HG03045 (cell line): ENCODE results near the gene CTDNEP1.
"Not testable (repeated sequence)": the region's sequence is repeated elsewhere in the genome, so short reads cannot be mapped to it uniquely, and the experiment has no call there.

Experiments used
- ATAC-seq: cut with Tn5 transposase; IDR thresholded peaks from one replicate; pipeline ENCODE4 v1.9.1; 2021; ENCODE audit warnings: mild to moderate bottlenecking, moderate library complexity; ENCODE audit not compliant: unreplicated experiment

The CTDNEP1 gene

GRCh38 chr17:7249214-7249613 is 2.3 kb downstream of the CTDNEP1 start:
- no peak for ATAC-seq

GRCh38 chr17:7248796-7249195 is 2.7 kb downstream of the CTDNEP1 start:
- no peak for ATAC-seq

DNA sequence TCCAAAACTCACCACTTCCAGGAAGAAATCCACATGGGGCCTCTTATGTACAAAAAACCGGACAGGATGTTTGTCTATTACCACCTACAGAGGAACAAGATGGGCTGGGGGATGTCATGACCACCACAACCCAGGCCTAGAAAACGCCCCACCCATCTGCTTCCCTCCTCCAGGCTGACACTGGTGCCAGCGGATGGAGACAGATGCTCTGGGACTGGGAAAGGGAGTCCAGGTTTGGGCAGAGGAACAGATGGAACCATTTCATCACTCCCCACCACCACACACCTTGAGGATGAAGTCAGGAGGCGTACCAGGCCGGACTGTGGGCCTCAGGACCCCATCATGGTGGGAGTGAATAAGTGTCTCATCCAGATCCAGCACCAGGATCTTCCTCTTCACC is 4.8 kb downstream of the CTDNEP1 start:
- no peak for ATAC-seq

DNA sequence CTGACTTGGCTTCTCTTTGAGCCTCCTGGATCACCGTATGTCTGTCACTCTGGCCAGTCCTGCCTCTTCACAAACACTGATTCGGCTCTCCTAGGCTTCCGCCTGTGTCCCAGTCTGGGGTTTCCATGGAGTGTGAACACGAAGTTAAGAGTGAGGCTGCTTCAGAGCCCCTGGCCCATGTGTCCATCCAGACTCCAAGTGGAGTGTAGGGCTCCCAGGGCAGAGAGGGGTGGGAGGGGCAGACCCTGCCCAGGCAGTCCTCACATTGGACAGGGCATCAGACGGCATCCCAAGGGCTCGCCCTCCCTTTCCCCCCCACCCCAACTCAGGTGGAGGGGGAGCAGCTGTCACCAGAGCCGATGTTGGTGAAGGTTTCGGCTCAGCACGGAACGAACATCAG is 7.7 kb downstream of the CTDNEP1 start:
- ATAC-seq, result not testable (repeated sequence)

GRCh38 chr17:7243453-7243729 is 8.1 kb downstream of the CTDNEP1 start:
- no peak for ATAC-seq

DNA sequence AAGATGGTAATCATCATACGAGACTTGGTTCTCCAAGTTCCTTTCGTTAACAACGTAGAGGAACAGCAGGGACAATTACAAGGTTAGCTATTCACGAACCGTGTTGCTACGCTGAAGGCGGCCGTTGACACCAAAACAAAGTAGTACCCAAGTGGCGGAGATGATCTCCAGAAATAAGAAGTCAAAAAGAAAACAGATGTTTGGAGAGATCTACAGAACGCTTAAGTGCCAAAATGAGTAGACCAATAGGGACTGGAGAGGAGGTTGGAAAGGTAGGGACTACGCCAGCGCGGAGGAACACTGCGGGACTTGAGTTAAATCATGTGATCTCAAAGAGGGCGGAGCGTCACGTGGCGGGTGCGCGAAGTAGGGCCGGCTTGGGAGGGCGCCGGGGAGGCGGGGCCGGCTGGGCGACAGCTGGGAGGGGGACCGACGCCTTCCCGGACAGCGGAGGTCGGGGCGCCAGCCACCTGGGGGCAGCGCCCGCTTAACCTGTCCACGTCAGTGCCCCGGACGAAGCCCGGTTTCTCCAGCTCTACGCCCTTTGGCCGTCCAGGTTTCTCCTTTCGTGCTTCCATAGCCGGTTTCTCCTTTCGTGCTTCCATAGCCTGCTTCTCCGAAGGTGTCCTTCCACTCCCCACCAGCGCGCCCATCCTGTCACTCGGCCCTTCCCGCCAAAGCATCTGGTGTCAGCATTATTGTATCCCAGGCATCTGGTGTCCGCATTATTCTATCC is 8.6 kb downstream of the CTDNEP1 start:
- ATAC-seq, result peak; percentile 47

DNA sequence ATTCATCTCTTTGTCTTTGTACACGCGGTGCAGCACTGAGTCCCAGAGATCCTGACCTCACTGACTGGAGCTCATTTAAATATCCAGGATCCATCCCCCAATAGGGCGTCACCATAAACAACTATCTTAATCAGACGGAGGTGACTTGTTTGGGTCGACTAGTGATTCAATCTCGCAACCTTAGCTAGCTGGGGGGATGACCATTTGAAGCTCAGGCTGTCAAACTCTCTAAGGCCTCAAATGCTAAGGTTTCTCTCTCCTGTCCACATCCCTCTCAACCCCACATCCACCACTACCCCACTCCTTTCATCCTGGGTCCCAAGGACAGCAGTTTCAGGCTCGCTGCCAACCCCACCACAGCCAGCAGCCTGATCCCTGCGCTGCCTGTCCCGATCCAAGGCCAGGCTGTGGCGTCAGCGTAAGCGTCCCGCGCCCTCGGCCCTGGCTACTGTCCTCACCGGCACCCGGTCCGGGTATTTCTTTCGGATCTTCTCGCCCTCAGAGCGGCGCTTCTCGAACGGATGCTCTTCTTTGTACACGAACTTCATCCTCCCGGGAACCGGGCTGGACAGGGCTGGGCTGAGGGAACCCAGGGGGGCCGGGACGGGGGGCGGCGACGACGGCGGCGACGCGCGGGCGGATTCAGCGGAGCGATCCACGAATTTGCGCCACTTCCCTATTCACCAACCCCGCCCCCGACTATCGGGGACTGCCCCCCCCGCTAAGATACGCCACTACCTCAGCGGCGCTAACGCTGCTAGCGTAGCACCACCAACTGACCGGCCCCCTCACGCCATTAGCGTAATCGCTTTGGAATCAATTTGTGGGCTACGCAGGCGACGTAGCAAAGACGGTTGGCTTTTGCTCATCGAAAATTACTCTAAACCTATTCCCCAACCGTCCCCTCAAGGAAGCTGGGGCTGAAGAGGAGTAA is 9.5 kb downstream of the CTDNEP1 start, which contains the start of gene GABARAP:
TSS of gene GABARAP (minus strand) at position 667 of the 934 bp plus-strand sequence. CDS start at position 548, 119 bp downstream.
- ATAC-seq, result peak; percentile 34

DNA sequence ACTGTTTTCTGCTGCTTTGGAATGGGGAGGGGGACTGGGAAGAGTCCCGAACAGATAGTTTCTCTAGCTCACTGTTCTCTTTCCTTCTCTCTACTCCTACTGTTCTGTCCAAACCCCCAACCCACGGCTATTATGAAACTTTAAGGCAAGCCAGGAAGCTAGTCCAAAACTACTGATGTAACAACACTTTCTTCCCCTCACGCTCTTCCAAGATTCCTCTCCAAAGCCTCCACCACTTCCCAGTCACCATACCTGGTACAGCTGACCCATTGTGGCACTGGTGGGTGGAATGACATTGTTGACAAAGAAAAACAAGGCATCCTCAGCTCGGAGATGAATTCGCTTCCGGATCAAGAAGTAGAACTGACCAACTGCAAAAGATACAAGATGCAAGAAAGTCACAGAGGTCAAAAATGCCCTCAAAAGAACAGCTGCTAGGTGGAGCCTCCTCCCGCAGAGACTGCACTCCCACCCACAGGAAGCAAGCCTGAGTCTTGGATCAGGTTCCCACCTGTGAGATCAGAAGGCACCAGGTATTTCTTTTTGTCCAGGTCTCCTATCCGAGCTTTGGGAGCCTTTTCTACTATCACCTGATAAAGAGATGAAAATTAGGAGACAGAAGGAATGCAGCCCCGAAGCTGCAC is 10.3 kb downstream of the CTDNEP1 start:
- no peak for ATAC-seq

DNA sequence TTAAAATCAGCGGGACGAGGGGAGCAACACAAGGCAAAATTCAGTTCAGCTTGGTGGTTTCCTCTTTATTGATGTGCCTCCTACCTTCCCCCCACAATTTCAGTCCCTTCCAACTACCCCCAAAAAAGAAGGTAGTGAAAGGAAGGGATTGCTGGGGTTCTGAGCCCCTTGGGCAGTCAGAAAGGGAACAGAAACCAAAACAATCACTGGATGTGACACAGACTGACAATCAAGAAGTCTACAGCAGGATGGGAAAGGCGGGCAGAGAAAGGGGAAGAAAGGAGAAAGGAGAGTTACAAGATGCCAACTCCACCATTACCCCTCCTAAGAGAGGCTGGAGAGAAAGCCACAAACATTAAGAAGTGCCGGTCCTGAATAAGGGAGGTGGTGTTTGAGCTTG is 11.2 kb downstream of the CTDNEP1 start:
- no peak for ATAC-seq

- peak; percentile 48 for ATAC-seq
These were observed 12.2 kb downstream of the CTDNEP1 start, which contains the start of gene PHF23 for GRCh38 chr17:7239091-7240027. PHF23 (minus strand) TSS chr17:7239457; CDS start chr17:7239279, 178 bp downstream.

- ATAC-seq, result no peak
These were observed 13.0 kb downstream of the CTDNEP1 start for GRCh38 chr17:7238420-7239090.

DNA sequence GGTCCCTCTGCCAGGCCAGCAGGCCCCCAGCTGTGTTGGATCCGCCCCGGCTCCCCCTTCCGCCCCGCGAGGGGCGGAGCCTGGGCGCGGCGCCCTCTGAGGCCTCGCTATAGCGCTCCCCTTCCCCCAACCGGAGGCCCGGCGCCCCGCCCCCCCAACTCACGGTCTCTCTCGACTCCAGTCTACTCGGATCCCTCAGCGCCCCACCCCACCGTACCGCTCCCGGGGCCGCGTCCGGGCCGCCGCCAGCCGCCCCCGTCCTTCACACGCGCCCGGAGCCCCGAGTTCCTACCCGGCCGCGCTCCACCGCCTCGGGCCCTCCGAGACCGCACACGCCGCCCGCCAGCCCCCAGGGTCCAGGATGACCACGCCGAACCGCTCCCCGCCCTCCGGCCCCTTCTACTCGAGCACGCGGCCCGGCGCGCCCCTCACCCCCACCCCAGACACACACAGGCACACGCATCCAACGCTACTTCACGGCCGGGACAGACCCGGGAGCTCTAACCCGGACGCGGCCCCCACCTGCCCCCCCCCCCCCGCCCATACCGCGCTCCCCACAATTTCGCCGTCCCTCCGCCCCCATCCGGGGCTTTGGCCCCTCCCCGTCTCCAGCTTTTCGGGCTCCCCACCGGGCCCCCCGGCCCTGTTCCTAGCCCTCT is 13.6 kb downstream of the CTDNEP1 start:
- ATAC-seq, result no peak

DNA sequence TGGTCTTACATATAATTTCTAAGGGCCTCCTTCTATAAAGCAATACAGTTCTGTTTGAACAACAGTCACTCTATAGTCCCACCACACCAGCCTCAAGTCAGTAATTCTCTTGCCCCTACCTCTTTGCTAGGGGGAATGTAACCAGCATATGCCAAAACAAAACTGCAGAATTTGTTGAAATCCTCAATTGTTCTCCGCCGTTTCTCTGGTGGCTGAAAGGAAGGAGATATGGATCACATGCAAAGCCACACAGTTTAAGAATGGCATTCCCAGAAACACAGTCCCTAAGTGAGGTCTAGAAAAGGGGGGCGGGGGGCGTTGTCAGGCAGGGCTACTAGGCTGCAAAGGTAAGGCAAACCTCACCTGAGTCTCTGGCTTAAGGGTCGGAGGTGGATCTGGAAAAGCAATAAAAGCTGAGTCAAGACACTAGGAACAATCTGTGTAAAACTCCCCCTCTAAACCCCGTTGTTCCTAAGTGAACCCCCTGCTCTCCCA is 14.2 kb downstream of the CTDNEP1 start:
- ATAC-seq, result no peak

DNA sequence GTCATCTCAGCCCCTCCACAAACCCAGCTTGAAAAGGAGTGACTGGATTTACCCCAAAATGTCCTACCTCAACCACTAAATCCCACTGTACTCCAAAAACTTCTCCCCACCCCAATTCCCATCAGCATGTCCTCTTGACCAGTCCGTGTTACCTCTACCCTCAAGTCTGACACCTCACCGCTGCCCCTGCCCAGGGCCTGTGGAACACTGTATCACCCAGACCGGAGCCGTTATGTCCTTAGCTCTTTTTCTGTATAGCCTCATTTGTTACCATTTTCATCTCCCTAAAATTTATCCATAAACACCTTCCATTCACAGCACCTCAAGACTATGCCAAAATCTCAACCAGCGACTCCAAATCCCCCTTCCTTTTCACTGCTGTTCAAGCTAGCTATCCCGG is 14.7 kb downstream of the CTDNEP1 start:
- ATAC-seq, result no peak

DNA sequence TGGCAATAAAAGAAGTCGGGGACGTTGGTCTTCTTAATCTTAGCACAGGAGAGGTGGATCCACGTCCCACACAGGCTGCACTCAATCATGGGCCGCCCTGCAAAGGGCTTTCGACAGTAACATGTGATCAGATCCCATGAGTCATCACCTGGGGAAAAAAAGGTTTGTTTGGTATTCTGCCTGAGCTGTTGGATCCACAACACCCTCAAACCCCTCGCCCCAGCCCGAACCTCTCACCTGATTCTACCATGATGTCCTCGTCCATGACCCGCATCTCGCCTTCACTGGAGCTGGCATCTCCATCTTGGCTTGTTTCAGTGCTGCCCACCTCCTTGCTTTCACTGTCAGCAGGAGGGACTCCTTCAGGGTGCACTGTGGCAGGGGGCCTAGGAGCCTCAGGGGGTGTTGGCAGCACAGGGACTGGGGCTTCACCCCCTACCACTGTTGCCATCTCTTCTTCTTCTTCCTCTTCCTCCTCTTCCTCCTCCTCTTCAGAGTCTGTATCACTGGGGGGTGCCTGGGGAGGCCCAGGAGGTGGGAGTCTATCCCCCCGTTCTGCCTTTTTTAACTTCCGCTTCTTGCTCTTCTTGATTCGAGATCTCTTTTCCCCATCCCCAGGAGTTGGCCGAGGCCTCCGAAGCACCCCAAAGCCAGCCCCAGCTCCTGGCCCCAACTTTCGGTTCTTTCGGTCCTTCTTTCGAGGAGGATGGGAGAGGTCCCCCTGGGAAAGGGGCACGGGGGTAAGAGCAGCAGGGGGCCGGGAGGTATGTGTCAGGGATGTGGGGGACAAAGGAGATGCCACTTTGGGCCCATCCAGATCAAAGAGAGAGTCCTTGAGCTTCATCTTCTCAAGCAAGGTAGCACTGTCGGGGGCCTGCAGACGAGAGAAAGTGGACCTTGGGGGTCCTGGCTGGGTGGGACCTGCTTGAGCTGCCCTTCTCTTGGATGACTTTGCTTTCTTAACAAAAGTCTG is 15.6 kb downstream of the CTDNEP1 start:
- no peak for ATAC-seq

DNA sequence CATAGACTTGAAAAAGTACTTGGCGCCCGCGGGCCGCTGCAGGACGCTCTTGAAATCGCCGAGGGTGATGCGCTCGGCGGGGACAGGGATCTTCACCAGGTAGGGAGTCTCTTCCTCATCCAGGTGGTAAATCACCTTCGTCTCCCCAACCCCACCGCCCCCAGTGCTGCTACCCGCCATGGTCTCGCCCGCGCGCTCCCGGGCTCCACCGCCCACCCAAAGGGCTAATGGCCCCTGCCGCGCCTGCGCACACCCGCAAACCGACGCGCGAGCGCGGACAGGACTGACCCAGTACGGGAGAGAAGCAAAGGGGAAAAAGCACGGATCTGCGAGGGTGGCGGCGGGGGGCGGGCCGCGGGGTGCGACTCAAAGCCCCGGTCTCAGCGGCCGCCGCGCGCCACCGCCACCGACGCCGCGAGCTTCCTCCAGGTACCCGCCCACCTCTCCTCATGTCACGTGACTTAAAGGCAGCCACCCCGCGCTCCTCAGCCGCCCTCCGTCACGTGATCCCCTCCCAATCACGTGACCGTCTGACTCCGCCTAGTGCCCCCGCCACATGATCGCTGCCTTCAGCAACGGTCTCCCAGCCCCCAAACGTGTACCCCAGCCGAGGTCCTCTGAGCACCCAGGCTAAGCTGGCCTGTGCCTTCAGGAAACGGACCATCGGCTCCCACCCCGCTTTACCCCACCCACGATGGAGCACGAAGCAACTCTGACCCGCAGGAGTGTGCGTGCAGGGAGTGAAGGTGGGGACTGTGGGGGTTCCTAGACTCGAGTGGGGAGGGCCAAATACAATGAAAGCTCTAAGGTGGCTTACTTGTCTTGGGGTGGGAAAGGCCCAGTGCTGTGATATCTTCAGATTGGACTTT is 17.2 kb downstream of the CTDNEP1 start, which contains the start of gene DVL2:
TSS of gene DVL2 (minus strand) at position 435 of the 869 bp plus-strand sequence. CDS start at position 180, 255 bp downstream.
- ATAC-seq, result peak; percentile 49

DNA sequence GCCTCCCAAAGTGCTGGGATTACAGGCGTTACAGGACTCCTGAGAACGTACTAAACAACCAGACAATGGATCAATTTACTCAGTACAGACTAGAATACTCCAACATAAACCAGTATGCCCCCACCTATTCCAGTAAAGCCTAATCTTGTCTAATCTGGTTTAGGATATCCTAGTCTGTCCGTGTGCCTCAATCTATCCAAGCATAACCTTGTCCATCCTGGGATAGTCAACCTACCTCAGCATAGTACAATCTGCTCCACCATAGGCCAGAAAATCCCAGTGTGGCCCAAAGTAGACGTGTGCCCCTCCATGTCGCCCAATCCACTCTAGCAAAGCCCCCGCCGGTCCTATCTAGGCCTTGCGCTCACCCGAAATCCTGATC is 17.8 kb downstream of the CTDNEP1 start:
- no peak for ATAC-seq
